HepG2 (cell line): ENCODE measurements around the gene RASA2.

ENCODE experiments used
- CEBPB ChIP-seq: IDR thresholded peaks from 2 replicates; pipeline ENCODE4 v1.6.1; 2011; ENCODE audit warnings: low read depth, low read length, improper control_type of control experiment, borderline replicate concordance
- JUN ChIP-seq: sonication (generic); formaldehyde crosslinking; IDR thresholded peaks from 2 replicates; pipeline ENCODE4 v1.4.0; 2020; ENCODE audit warnings: mild to moderate bottlenecking, missing genetic modification reagents
- KAT7 ChIP-seq: IDR thresholded peaks from 2 replicates; pipeline ENCODE4 v1.6.1; 2018; ENCODE audit warnings: borderline replicate concordance, missing compliant biosample characterization
- NFYB ChIP-seq: sonication (generic); formaldehyde crosslinking; IDR thresholded peaks from 2 replicates; pipeline ENCODE4 v1.4.0; 2020; ENCODE audit warnings: missing genetic modification reagents
- NKX3-1 ChIP-seq: sonication (generic); formaldehyde crosslinking; IDR thresholded peaks from 2 replicates; pipeline ENCODE4 v1.5.0; 2020; ENCODE audit warnings: missing genetic modification reagents
- ZBTB21 ChIP-seq: sonication (generic); formaldehyde crosslinking; IDR thresholded peaks from 2 replicates; pipeline ENCODE4 v1.4.0; 2020; ENCODE audit warnings: missing genetic modification reagents
- ZBTB26 ChIP-seq: IDR thresholded peaks from 2 replicates; pipeline ENCODE4 v1.6.1; 2016; ENCODE audit warnings: missing compliant biosample characterization, missing genetic modification reagents, borderline replicate concordance
- ZFP36 ChIP-seq: fragments of 150-350 bp; IDR thresholded peaks from 2 replicates; pipeline ENCODE4 v1.6.1; 2018; ENCODE audit warnings: borderline replicate concordance, low read length, low read depth; ENCODE audit not compliant: partially characterized antibody

- TF ChIP-seq ZBTB26 (no peak), NFYB (CRISPR knock-in tag) (no peak), KAT7 (CRISPR knock-in tag) (no peak), ZFP36 (no peak), ZBTB21 (CRISPR knock-in tag) (no peak), NKX3-1 (CRISPR knock-in tag) (no peak), JUN (CRISPR knock-in tag) (no peak), CEBPB (no peak)
Measured at GRCh38 chr3:141491081-141491480, 4.3 kb downstream of the RASA2 start.
